Tibial nerve (tissue), 4 donors: Measurements from ENCODE around the gene HTR3B. TPM values are rescaled to one million over a fixed set of nuclear protein-coding genes. Genes with fewer than 3 reads are reported as not detected.

Source experiments
- DNase-seq, 2 donors: peaks; one replicate each; pipeline ENCODE4 v3.0.0-alpha.2; 2019; ENCODE audit warnings: low spot score in 2 of 2
- H3K27ac ChIP-seq, 4 donors: fragments of 200-600 bp; sonication (generic) in 3 of 4; one replicate each; pipeline ENCODE4 v1.5.1; 2017 to 2019; ENCODE audit warnings: mild to moderate bottlenecking in 1 of 4
- H3K27me3 ChIP-seq, 2 donors: fragments of 200-600 bp; sonication (generic) in 1 of 2; one replicate each; pipeline versions ENCODE4 v1.5.1 to v1.6.0; 2017 to 2019
- H3K36me3 ChIP-seq, 3 donors: fragments of 200-600 bp; sonication (generic); one replicate each; pipeline ENCODE4 v1.5.1; 2018 to 2019
- H3K4me1 ChIP-seq, 4 donors: fragments of 200-600 bp; sonication (generic) in 3 of 4; one replicate each; pipeline ENCODE4 v1.5.1; 2017 to 2019
- H3K4me3 ChIP-seq, 4 donors: fragments of 200-600 bp; sonication (generic) in 3 of 4; one replicate each; pipeline ENCODE4 v1.5.1; 2017 to 2019; ENCODE audit warnings: mild to moderate bottlenecking in 1 of 4, moderate library complexity in 1 of 4
- H3K9me3 ChIP-seq, 4 donors: fragments of 200-600 bp; sonication (generic) in 3 of 4; one replicate each; pipeline ENCODE4 v1.5.1; 2017 to 2019
- EP300 ChIP-seq, 2 donors: sonication (generic); formaldehyde crosslinking; IDR thresholded peaks; one replicate each; pipeline ENCODE4 v1.6.1; 2017; ENCODE audit warnings: antibody characterized with exemption in 2 of 2, mild to moderate bottlenecking in 1 of 2
- POLR2A ChIP-seq, 2 donors: fragments of 450-650 bp; IDR thresholded peaks; one replicate each; pipeline ENCODE4 v1.6.1; 2017; ENCODE audit warnings: antibody characterized with exemption in 2 of 2, mild to moderate bottlenecking in 2 of 2, moderate library complexity in 2 of 2
- WGBS, 2 donors: methylation state at CpG; one replicate each; pipeline ENCODE4 v1.1.5; 2018; 5-methylcytosine and 5-hydroxymethylcytosine counted together
- total RNA-seq, 4 donors: library from RNA; depleted of rRNA; stranded (reverse); fragments of >200 nt; gene quantifications; one replicate each; pipeline ENCODE4 v1.1.0, GENCODE V29; 2016
- TF ChIP-seq, protein P1 (sequence below), 5 experiments: fragments of 200-600 bp in 3 of 5; fragments of 450-650 bp in 2 of 5; sonication (generic) in 3 of 5; IDR thresholded peaks; one replicate each; pipeline ENCODE4 v1.5.1; 2016 to 2019; ENCODE audit warnings: antibody characterized with exemption in 5 of 5, mild to moderate bottlenecking in 3 of 5, moderate library complexity in 2 of 5

The HTR3B gene
- total RNA-seq, 4 donors from 2014 or later: not detected

DNA sequence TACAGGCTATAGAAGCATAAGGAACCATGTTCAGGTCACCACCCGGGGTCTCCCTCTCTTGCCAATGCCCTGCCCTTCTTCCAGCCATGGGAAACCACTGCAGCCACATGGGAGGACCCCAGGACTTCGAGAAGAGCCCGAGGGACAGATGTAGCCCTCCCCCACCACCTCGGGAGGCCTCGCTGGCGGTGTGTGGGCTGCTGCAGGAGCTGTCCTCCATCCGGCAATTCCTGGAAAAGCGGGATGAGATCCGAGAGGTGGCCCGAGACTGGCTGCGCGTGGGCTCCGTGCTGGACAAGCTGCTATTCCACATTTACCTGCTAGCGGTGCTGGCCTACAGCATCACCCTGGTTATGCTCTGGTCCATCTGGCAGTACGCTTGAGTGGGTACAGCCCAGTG is 84.8 kb downstream of the HTR3B start:
- Histone ChIP-seq H3K4me1 (no peaks in the 10 kb centered on the region), H3K36me3 (no peaks in the 10 kb centered on the region), H3K27ac (no peak overlapping the region), H3K27me3 (peaks cover 0 to 14% of the 10 kb centered on the region in 2 donors), H3K9me3 (no peaks in the 10 kb centered on the region), H3K4me3 (no peak overlapping the region)
- no peak for DNase-seq
- 67 to 71% methylated on average over 15 of the region's 15 CpGs for WGBS, 2 donors
- TF ChIP-seq POLR2A (IDR thresholded peaks at IDR 0.05) (no peak), EP300 (IDR thresholded peaks at IDR 0.05) (no peak)
- TF ChIP-seq, protein P1, sequence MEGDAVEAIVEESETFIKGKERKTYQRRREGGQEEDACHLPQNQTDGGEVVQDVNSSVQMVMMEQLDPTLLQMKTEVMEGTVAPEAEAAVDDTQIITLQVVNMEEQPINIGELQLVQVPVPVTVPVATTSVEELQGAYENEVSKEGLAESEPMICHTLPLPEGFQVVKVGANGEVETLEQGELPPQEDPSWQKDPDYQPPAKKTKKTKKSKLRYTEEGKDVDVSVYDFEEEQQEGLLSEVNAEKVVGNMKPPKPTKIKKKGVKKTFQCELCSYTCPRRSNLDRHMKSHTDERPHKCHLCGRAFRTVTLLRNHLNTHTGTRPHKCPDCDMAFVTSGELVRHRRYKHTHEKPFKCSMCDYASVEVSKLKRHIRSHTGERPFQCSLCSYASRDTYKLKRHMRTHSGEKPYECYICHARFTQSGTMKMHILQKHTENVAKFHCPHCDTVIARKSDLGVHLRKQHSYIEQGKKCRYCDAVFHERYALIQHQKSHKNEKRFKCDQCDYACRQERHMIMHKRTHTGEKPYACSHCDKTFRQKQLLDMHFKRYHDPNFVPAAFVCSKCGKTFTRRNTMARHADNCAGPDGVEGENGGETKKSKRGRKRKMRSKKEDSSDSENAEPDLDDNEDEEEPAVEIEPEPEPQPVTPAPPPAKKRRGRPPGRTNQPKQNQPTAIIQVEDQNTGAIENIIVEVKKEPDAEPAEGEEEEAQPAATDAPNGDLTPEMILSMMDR (IDR thresholded peaks at IDR 0.05): no peak

DNA sequence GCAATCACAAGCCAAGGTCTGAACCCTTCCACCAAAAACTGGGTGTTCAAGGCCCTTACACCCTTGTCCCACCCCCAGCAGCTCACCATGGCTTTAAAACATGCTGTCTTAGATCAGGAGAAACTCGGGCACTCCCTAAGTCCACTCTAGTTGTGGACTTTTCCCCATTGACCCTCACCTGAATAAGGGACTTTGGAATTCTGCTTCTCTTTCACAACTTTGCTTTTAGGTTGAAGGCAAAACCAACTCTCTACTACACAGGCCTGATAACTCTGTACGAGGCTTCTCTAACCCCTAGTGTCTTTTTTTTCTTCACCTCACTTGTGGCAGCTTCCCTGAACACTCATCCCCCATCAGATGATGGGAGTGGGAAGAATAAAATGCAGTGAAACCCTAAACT is 85.3 kb downstream of the HTR3B start:
- H3K4me3 ChIP-seq: no peak overlapping the region
- no peaks in the 10 kb centered on the region for H3K4me1 ChIP-seq
- 66 to 72% methylated on average over 2 of the region's 2 CpGs for WGBS, 2 donors
- H3K36me3 ChIP-seq: no peaks in the 10 kb centered on the region
- peaks cover 0 to 14% of the 10 kb centered on the region in 2 donors for H3K27me3 ChIP-seq
- TF ChIP-seq, protein P1 (IDR thresholded peaks at IDR 0.05): no peak
- TF ChIP-seq EP300 (IDR thresholded peaks at IDR 0.05) (no peak), POLR2A (IDR thresholded peaks at IDR 0.05) (no peak)
- no peak for DNase-seq
- H3K9me3 ChIP-seq: no peaks in the 10 kb centered on the region
- H3K27ac ChIP-seq: no peak overlapping the region

DNA sequence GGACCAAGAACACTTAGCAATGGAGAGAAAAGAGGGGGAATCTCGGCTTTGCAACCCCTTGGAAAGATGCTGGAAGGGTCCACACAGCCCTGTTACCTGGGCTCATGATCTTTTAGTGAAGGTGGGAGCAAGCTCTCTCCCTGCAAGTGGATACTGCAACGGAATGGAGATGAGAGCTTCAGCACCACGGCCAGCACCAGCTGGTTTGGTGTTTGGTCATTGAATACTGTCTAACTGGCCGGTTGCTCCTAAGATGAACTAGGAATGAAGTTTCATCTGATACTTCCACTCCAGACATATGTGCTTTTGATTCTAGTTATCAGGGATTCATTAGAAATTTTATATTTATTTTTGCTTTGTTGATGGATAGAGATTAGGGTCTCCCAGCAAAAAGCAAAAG is 86.6 kb downstream of the HTR3B start:
- DNase-seq: no peak
- TF ChIP-seq, protein P1 (IDR thresholded peaks at IDR 0.05): no peak
- TF ChIP-seq EP300 (IDR thresholded peaks at IDR 0.05) (no peak), POLR2A (IDR thresholded peaks at IDR 0.05) (no peak)
- Histone ChIP-seq H3K9me3 (no peaks in the 10 kb centered on the region), H3K36me3 (no peaks in the 10 kb centered on the region), H3K4me1 (no peaks in the 10 kb centered on the region), H3K4me3 (no peak overlapping the region), H3K27me3 (peaks cover 0 to 14% of the 10 kb centered on the region in 2 donors), H3K27ac (no peak overlapping the region)
- WGBS, 2 donors: 7 to 9% methylated on average over 4 of the region's 4 CpGs

DNA sequence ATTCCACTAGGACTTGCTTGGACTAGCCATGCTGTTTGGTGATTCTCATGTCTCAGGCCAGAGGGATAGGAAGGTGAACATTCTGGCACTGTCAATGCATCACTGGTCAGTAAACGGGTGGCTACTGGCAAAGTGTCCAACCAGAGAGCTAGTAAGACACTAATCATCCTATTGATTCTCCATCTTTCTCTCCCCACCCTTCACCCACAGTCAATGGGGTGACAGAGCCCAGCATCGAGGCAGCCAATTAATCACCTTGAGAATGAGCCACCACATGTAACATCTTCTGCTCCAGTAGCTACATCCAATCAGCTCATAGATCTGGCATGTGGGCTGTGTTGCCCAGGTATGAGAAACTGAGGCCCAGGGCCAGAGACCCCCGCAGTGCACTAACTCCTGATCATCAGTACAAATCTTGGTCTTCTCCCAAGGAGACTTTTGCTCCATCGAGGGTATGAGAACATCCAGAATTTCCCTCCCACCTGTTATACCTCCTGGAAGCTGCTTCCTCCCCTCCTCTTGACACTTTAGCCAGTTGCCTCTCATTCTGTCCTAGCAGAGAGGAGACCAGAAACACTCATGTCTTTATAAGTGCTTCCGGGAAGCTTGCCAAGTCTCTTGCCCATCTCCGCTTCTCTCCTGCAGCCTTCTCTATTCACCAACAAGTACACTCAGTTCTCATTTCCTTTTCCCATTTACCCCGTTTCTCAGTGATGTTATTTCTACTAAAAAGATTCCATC is 87.3 kb downstream of the HTR3B start:
- Histone ChIP-seq H3K27me3 (peaks cover 0 to 16% of the 10 kb centered on the region in 2 donors), H3K4me1 (no peaks in the 10 kb centered on the region), H3K4me3 (no peak overlapping the region), H3K36me3 (no peaks in the 10 kb centered on the region), H3K27ac (no peak overlapping the region), H3K9me3 (no peaks in the 10 kb centered on the region)
- TF ChIP-seq POLR2A (IDR thresholded peaks at IDR 0.05): no peak
- TF ChIP-seq, protein P1 (IDR thresholded peaks at IDR 0.05): no peak
- TF ChIP-seq EP300 (IDR thresholded peaks at IDR 0.05): no peak
- no peak for DNase-seq
- WGBS, 2 donors: 62 to 65% methylated on average over 7 of the region's 7 CpGs

DNA sequence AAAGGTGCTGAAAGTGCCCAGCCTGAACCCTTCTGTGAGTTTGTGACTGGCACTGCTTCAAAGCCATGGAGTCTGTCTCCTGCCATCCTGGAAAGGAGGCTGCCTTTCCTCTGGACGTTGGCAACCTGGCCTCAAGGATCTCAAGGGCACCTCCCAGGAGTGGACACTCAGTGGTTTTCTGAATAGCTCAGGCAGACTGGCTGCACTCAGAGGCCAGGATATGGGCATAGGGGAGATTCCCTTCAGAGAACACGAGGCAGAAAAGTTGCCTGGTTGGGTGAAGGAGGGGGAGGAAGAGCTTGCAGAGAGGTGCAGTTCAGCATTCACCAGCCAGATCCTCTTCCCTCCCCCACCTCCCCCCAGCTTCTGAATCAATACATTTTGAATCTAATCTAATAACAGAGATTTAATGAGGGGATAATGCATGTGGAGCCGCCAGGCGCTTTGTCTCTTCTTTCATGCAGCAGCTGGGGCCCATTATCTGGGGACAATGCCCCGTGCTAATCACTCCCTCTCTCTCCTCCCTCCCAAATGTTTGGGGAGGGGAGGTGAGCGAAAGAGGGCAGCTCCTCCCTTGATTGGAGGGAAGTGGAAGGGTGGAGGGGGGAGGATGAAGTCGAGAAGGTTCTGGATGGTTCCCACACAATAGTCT is 88.0 kb downstream of the HTR3B start:
- 16 to 19% methylated on average over 7 of the region's 7 CpGs for WGBS, 2 donors
- Histone ChIP-seq H3K4me3 (no peak overlapping the region), H3K36me3 (no peaks in the 10 kb centered on the region), H3K9me3 (no peaks in the 10 kb centered on the region), H3K27me3 (peaks cover 0 to 17% of the 10 kb centered on the region in 2 donors), H3K27ac (no peak overlapping the region), H3K4me1 (no peaks in the 10 kb centered on the region)
- DNase-seq: no peak
- TF ChIP-seq, protein P1 (IDR thresholded peaks at IDR 0.05): no peak
- no peak for TF ChIP-seq POLR2A (IDR thresholded peaks at IDR 0.05)
- TF ChIP-seq EP300 (IDR thresholded peaks at IDR 0.05): no peak
